HCT116 (cell line): Measurements from ENCODE around the gene ERMAP.

Experiments
- EGR1 ChIP-seq: IDR thresholded peaks from 2 replicates; pipeline ENCODE4 v1.6.1; 2012; ENCODE audit warnings: low read depth
- TF ChIP-seq, protein P1 (sequence below), 3 experiments: fragments of 200-600 bp in 1 of 3; sonication (generic) in 1 of 3; IDR thresholded peaks in 2 of 3; conservative IDR thresholded peaks in 1 of 3; 2 replicates each; pipeline ENCODE4 v1.5.1; 2012 to 2017; ENCODE audit warnings: low read depth in 2 of 3, low read length in 2 of 3, antibody characterized with exemption in 1 of 3, borderline replicate concordance in 1 of 3, control low read depth in 1 of 3, mild to moderate bottlenecking in 1 of 3, mixed read lengths in 1 of 3, mixed run types in 1 of 3, moderate library complexity in 1 of 3; ENCODE audit not compliant: insufficient read depth in 1 of 3
- TF ChIP-seq, protein P2 (sequence below): IDR thresholded peaks from 2 replicates; pipeline ENCODE4 v1.6.1; 2011; ENCODE audit warnings: mild to moderate bottlenecking, low read length, moderate library complexity; ENCODE audit not compliant: insufficient replicate concordance; ENCODE audit errors: extremely low read depth

DNA sequence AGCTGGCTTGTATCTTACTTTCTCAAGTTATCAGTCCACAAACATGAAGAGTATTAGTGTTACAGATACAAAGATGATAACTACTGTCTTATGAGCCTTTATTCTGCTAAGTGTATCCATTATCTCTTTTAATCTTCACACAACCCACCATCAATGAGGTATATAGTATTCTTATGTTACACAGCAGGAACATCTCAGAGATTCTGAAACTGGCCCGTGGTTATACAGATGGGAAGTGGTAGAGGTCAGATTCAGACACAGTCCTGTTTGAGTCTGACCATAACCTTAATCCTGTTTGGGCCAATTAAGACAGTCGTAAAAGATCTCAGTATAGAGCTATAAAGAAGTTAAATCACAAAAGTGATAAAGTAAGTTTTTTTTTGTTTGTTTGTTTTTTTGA is 37.2 kb upstream of the ERMAP start:
- TF ChIP-seq, protein P1, sequence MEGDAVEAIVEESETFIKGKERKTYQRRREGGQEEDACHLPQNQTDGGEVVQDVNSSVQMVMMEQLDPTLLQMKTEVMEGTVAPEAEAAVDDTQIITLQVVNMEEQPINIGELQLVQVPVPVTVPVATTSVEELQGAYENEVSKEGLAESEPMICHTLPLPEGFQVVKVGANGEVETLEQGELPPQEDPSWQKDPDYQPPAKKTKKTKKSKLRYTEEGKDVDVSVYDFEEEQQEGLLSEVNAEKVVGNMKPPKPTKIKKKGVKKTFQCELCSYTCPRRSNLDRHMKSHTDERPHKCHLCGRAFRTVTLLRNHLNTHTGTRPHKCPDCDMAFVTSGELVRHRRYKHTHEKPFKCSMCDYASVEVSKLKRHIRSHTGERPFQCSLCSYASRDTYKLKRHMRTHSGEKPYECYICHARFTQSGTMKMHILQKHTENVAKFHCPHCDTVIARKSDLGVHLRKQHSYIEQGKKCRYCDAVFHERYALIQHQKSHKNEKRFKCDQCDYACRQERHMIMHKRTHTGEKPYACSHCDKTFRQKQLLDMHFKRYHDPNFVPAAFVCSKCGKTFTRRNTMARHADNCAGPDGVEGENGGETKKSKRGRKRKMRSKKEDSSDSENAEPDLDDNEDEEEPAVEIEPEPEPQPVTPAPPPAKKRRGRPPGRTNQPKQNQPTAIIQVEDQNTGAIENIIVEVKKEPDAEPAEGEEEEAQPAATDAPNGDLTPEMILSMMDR (IDR thresholded peaks at IDR 0.05 in 2 of 3, conservative IDR thresholded peaks at IDR 0.05 in 1 of 3; ENCODE audit: borderline replicate concordance in 1 of 3, insufficient read depth in 1 of 3, low read depth in 2 of 3, low read length in 2 of 3) = no peak
- TF ChIP-seq EGR1 = no peak
- TF ChIP-seq, protein P2, sequence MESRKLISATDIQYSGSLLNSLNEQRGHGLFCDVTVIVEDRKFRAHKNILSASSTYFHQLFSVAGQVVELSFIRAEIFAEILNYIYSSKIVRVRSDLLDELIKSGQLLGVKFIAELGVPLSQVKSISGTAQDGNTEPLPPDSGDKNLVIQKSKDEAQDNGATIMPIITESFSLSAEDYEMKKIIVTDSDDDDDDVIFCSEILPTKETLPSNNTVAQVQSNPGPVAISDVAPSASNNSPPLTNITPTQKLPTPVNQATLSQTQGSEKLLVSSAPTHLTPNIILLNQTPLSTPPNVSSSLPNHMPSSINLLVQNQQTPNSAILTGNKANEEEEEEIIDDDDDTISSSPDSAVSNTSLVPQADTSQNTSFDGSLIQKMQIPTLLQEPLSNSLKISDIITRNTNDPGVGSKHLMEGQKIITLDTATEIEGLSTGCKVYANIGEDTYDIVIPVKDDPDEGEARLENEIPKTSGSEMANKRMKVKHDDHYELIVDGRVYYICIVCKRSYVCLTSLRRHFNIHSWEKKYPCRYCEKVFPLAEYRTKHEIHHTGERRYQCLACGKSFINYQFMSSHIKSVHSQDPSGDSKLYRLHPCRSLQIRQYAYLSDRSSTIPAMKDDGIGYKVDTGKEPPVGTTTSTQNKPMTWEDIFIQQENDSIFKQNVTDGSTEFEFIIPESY = no peak
